ENCODE measurements around the gene MNT.
"Not testable (repeated sequence)": the region's sequence is repeated elsewhere in the genome, so short reads cannot be mapped to it uniquely, and the experiment has no call there.

MNT gene

DNA sequence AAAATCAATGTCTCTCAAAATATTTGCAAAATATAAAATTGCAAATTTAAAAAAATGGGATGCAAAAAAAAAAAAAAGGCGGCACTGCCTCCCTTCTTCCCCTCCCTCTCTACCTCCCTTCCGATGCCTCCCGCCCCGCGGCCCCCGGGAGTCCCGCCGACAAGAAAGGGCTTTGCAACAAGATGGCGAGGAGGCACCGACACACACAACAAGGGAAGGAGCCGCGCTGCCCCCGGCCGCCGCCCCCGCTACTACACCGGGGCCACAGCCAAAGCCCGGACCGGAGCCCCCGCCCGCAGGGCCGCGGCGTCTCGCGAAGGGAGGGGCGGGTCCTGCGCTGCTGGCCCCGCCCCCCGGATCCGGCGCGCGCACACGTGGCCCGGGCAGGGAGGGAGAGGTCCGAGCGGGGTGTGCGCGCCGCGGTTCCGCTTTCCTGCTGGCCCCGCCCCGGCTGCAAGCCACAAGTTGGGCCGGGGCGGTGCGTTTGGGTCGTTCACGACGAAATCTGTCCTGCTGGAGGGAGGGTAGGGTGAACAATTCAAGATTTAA, at the start of gene MNT:
Gene MNT, minus strand, starts transcription at position 184 of the 549 bp plus-strand sequence. CDS start 348 bp downstream, outside the sequence.
- DNase-seq (ENCODE audit: low read depth in 1 of 2, low spot score in 1 of 2), result peak; percentile 89 to 94

DNA sequence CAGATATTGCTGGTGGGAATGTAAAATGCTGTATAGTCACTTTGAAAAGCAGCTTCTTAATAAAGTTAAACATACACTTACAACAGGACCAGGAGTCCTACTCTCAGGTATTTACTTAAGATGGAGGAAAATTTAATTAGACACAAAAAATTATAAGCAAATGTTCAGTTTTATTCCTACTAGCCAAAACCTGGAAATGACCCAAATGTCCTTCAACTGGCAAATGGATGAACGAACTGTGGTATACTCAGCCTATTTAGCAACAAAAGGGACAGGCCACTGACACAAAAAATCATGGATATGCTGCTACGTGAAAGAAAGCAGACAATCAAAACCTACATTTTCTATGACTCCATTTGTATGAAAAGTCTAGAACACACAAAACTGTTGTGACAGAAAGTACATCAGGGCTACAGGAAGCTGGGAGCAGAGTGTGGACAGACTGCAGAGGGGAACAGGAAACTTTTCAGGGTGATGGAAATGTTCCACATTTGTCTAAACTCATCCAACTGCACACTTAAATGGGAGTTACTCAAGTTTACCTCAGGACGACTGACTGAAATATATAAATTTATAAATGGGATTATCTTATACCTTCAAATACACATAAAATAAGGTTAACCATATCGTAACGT, 49.3 kb upstream of the MNT start:
- no peak for DNase-seq (ENCODE audit: low read depth in 1 of 2, low spot score in 1 of 2)

DNA sequence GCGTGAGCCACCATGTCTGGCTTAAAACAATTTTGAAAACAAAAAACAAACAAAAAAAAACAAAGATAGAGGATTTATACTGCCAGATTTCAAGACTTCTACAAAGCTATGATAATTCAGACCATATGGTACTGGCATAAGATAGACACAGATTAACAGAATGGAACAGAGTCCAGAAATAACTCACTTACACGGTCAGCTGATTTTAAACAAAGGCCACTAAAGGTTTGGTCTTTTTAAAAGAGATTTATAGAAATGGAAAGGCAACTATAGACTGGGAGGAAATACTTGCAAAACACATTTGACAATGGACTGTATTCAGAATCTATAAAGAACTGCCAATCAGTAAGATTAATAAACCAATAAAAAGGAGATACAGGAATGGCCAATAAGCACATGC, 48.6 kb upstream of the MNT start:
- no peak for DNase-seq (ENCODE audit: low read depth in 1 of 2, low spot score in 1 of 2)

DNA sequence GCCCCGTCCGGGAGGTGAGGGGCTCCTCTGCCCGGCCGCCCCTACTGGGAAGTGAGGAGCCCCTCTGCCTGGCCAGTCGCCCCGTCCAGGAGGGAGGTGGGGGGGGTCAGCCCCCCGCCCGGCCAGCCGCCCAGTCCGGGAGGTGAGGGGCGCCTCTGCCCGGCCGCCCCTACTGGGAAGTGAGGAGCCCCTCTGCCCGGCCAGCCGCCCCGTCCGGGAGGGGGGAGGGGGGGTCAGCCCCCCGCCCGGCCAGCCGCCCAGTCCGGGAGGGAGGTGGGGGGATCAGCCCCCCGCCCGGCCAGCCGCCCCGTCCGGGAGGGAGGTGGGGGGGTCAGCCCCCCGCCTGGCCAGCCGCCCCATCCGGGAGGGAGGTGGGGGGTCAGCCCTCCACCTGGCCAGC, 46.6 kb upstream of the MNT start:
- DNase-seq (ENCODE audit: low read depth in 1 of 2, low spot score in 1 of 2), result not testable (repeated sequence)

GRCh38 chr17:2445638-2446037, 44.8 kb upstream of the MNT start:
- DNase-seq (ENCODE audit: low read depth in 1 of 2, low spot score in 1 of 2), result no peak

- no peak for DNase-seq (ENCODE audit: low read depth in 1 of 2, low spot score in 1 of 2)
Observed at GRCh38 chr17:2444382-2444781, 43.5 kb upstream of the MNT start.

DNA sequence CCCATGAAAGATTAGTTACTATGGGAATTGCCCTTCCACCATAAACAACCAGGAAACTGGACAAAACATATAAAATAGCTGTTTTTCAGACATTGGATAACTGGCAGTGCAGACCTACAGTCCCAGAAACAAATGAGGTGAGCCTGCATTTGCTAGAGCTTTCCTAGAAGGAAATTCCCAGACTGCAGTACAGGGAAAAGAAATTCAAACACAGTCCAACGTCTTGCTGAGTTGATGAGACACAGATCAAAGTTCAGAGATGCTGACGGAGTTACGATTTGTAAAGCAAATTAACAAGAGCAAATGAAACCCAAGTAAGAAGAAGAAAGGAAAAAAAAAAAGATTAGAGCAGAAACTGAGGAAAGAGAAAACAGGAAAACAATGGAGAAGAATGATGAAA, 41.3 kb upstream of the MNT start:
- no peak for DNase-seq (ENCODE audit: low read depth in 1 of 2, low spot score in 1 of 2)

GRCh38 chr17:2440930-2441329, 40.1 kb upstream of the MNT start:
- no peak for DNase-seq (ENCODE audit: low read depth in 1 of 2, low spot score in 1 of 2)

GRCh38 chr17:2439997-2440396, 39.1 kb upstream of the MNT start:
- DNase-seq (ENCODE audit: low read depth in 1 of 2, low spot score in 1 of 2), result not testable (repeated sequence)

DNA sequence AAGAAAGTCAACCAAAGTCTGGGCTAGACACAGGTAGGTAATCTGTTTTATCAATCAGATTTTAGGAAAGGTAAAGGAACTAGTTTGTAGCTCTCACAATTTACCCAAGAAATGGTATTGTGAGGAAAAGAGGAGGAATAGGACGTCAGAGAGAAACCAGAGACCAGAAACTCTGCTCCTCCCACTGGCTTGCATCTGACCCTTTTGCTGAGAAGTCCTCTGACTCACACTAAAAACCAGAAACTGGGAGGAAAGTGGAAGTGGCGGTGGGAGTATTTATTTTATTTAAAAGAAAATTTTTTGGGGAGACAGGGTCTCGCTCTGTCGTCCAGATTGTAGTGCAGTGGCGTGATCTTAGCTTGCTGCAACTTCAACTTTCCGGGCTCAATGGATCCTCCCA, 38.0 kb upstream of the MNT start:
- DNase-seq (ENCODE audit: low read depth in 1 of 2, low spot score in 1 of 2), result no peak

DNA sequence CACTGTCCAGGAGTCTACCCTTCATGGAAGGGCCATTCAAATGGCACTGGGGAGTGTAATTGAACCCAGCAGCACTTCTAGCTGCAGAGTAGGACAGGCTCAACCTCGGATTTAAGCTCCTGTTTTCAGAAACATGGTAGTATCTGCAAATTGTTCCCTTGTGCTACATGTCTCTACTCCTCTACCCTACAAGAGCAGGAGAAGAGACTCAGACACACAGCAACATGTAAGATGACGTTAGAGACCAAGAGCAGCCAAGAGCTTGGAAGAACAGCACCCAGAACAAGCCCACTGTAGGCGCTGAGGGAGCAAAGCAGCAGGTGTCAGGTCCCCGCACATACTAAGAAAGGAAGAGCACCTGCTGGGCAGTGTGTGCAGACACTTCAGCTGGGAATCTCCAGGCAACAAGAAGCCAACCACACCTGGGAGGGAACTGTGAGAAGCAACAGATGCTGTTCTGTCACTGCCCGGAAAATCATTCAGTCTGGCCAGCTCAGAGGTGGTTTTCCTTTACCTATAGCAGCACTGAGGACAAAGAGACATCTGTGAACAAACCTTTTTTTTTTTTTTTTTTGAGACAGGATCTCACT, 35.6 kb upstream of the MNT start:
- no peak for DNase-seq (ENCODE audit: low read depth in 1 of 2, low spot score in 1 of 2)

DNA sequence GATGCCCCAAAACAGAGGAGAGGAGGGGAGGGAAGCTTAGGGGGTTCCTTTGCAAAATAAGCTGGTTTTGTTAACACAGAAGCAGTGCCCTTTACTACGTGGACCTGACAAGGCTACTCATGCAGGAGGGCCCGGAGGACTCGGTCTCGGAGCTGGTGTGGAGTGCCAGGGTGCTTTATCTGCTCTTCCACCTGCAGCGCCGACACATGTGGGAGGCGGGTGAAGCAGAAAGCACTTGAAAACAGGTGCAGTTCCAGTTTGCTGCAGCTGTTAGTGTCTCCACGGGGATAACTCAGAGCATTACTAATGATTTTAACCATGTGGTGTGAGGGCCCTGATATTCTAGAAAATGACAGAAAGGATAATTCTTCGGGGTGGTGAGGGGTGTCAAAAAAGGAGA, 35.0 kb upstream of the MNT start:
- no peak for DNase-seq (ENCODE audit: low read depth in 1 of 2, low spot score in 1 of 2)

- no peak for DNase-seq (ENCODE audit: low read depth in 1 of 2, low spot score in 1 of 2)
Observed at GRCh38 chr17:2435181-2435741, 34.4 kb upstream of the MNT start.

DNA sequence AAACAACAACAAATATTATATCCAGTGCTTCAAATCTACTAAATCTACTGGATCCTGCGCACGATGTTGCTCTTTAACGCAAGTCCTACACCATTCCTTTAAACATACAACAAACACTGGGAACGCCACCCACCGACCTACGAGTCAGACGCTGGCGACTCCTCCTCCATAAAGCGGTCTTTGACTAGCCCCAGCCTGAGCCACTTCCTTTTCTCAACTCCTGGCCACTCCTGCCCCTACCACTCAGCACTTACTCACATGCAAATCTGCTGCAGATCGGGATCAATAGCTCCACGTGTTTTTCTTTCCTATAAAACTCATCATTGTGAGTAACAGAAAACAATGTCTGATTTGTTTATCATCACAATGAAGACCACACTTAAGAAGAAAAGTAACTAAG, 32.8 kb upstream of the MNT start:
- DNase-seq (ENCODE audit: low read depth in 1 of 2, low spot score in 1 of 2), result no peak

DNA sequence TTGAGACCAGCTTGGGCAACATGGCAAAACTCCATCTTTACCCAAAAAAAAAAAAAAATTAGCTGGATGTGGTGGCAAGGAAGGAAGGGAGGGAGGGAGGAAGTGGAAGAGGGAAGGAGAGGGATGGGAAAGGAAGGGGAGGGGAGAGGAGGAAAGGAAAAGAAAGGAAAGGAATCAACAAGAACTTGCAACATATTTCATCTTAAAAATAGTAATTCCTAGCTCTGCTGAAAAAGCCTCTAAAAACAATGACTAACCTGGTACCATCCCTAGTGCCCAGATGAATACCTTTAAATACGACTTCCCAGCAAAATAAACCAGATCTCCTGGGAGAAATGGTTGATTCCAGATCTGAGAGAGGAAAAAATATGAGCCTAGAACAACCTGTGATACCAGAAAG, 27.1 kb upstream of the MNT start:
- no peak for DNase-seq (ENCODE audit: low read depth in 1 of 2, low spot score in 1 of 2)

DNA sequence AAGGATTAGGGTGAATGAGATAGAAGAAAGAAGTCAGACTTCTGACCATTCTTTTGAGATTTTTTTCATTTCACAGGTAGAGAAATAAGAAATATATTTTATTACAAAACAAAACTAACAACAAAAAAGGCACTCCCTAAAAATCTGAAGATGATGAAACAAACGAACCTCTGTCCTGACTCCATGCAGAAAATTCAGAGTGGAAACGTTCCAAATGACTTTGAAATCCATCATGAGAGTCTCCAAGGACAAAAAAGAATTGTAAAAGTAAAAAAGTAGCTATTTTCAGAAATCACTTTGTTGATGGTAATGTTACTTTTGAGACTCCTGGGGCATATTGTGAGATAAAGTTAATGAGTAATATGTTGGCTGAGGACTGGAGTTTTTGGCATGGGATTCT, 26.4 kb upstream of the MNT start:
- no peak for DNase-seq (ENCODE audit: low read depth in 1 of 2, low spot score in 1 of 2)

GRCh38 chr17:2423271-2423670, 22.4 kb upstream of the MNT start:
- DNase-seq (ENCODE audit: low read depth in 1 of 2, low spot score in 1 of 2), result no peak

DNA sequence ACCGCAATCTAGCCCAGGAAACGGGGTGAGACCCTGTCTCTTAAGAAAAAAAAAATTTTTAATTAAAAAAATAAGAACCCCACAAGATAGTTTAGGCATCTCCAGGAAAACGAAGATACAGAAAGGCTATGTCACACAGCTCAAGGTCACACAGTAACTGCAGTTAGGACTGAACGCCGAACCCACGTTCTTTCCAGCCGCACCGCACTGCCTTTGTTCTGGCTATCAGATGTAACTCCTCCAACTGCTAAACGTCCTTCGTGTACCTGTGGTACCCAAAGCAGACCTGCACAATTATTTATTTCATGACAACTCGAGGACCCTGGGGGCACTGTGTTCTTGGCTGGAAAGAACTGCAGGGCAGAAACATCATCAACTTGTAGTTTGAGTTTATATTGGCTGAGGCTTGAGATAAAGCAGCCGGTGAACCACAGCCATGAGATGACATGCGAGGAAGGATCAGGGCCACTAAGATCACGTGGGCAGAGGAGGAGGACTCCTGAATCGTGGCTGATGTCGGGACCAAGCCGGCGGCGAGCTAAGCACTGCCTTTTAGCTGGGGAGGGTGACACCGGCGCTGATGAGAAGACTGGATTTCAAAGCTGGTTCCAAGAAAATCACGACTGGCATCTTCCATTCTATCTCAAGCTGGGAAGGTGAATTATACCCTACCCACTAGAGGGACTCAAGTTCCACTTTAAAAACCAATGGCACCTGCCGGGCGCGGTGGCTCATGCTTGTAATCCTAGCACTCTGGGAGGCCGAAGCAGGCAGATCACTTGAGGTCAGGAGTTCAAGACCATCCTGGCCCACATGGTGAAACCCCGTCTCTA, 20.7 kb upstream of the MNT start:
- no peak for DNase-seq (ENCODE audit: low read depth in 1 of 2, low spot score in 1 of 2)

GRCh38 chr17:2420176-2420575, 19.3 kb upstream of the MNT start:
- no peak for DNase-seq (ENCODE audit: low read depth in 1 of 2, low spot score in 1 of 2)

DNA sequence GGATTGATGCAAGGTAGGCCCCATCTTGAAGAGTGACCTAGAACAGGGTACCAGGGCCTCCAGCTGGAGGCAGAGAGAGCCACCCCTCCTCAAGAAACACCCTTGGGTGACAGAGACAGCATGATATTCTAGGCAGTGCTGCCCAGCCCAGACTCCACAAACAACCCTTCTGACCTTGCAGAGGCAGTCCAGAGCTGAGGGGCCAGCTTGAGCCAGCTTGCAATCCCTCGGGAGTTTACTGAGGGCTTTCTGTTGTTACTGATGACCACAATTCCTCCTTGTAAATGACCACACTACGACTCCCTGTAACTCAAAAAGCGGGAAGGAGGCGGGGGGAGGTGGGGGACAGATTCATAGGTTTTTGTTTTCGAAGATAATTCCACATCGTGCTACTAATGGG, 18.6 kb upstream of the MNT start:
- DNase-seq (ENCODE audit: low read depth in 1 of 2, low spot score in 1 of 2), result no peak

DNA sequence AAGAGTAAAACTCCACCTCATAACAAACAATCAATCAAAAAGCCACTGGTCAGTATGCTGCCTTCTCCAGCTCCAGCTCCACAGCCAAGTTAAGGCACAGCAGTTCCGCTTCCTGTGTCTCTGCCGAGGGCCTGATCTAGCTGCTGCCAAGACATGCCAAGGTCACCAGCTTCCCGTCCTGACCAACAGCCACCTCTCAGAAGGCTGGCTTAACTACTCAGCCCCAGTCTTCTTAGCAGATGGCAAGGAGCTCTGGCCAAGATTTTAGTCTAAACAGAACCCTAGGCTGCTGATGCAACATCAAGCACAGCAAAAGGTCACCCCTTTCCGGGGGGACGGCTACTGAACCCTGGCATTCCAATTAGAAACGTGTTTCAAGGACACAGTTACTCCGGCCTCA, 17.7 kb upstream of the MNT start:
- no peak for DNase-seq (ENCODE audit: low read depth in 1 of 2, low spot score in 1 of 2)

Data from activated T-helper 1 cell treated with anti-CD3 and anti-CD28 coated beads, Interleukin-2, amount 50 U/mL, for 16 hours (primary cell).